NAMALWA (cell line): ENCODE data around the gene NAXE.
"Not testable (repeated sequence)": the region's sequence is repeated elsewhere in the genome, so short reads cannot be mapped to it uniquely, and the experiment has no call there.

ENCODE experiments used
- DNase-seq: peaks from one replicate; pipeline ENCODE4 v3.0.0-alpha.2; 2015; ENCODE audit warnings: low spot score

NAXE gene

DNA sequence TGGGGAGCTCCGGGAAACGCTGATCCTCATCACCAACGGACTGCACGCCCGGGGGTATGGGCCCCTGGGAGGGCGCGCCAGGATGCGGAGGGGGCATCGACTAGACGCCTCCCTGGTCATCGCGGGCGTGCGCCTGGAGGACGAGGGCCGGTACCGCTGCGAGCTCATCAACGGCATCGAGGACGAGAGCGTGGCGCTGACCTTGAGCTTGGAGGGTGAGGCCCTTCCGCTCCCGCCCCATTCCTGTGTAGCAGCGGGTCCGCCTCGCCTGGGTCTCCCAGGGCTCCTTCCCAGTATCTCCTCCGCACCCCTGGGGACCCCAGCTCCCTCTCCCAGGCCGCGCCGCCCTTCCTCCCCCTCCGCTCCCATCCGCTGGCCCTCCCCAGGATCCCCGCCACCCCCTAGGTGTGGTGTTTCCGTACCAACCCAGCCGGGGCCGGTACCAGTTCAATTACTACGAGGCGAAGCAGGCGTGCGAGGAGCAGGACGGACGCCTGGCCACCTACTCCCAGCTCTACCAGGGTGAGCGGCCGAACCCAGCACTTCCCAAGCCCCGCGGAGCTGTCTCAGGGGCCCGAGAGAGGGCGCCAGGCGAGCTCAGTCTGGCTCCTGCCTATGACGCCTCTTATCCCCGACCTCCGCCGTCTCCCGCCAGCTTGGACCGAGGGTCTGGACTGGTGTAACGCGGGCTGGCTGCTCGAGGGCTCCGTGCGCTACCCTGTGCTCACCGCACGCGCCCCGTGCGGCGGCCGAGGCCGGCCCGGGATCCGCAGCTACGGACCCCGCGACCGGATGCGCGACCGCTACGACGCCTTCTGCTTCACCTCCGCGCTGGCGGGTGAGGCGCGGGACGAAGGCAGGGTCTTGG lies 32.6 kb downstream of the NAXE start:
- DNase-seq, result no peak

DNA sequence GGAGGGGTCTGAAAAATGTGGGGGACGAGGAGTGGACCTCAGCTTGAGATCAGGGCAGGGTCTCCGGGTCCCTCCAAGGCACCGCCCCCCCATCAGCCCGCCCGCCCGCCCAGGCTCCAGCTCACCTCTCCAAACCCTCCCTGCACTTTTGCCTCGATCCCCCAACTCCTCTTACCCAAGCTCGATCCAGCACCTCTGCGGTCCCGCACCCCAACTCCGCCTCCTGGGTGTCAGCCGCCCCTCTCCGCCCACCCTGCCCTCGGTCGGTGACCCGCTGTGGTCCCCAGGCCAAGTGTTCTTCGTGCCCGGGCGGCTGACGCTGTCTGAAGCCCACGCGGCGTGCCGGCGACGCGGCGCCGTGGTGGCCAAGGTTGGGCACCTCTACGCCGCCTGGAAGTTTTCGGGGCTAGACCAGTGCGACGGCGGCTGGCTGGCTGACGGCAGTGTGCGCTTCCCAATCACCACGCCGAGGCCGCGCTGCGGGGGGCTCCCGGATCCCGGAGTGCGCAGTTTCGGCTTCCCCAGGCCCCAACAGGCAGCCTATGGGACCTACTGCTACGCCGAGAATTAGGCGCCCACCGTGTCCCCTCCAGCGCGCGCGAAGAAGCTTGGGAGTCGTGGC lies 33.3 kb downstream of the NAXE start:
- no peak for DNase-seq

DNA sequence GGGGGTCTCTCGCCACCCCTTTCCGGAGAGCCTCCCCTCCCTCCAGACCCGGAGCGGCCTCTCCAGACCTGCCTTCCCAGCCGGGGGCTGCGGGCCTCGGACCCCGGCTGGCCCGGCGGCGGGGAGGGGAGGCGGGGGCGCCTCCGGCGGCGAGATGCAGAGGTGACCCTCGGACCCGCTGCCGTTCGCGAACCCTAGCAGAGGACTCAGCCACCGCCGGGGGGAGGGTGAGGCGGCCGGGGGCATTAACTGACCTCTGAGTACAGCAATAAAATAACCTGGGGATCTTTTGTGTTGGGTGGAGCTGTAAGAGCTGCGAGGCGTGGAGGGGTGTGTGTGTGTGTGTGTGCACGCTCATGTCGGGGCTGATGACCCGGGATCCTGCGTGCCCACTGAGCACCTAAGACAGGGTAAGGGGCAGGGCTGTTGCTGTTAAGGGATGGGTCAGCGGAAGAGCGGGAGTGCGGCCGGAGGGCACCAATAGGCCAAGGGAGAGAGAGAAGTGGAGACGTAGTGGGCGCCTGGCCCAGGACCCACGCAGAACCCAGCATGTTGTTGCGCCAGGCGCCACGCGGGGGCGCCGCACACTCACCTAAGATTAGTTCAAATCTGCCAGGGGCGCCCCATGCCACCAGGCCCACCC lies 34.0 kb downstream of the NAXE start:
- DNase-seq, result peak; percentile 74

DNA sequence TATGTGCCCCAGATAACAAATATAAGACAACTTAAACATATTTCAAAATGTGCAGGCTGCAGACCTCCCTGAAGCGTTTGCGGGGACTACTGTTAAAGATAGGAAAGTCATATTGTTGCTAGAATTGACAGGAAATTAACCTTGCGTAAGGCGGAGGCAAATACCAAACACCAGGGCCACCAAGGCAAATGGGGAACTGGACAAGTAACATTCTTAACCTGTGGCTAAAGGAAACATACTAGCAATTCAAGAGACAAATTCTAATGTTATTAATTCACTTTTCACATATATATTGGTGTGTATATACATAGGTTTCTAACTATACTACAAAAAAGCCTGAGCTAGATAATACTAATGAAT lies 34.5 kb downstream of the NAXE start:
- no peak for DNase-seq

DNA sequence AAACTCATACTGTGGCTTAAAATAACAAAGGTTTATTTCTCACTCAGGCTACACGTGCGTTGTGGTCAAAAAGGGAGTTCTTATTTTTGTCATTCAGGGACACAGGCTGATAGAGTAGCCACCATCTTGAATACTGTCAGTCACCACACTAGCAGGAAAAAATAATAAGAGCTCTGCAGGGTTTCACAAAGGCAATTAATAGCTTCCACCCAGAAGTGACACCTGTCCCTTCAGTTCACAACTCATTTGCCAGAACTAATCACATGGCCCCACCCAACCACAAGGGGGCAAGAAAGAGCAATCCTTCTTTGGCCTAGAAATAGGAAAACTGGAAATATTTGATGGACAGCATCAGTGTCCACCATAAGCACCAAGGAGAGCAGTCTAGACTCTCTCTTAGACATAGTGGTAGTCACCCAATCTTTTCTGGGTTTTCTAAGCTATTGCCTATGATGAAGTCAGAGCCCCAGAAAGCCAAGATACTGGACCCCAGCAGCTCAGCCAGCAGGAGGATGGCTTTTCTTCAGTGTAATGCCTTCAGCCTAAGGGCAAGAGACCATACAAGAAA lies 35.8 kb downstream of the NAXE start:
- DNase-seq, result peak; percentile 87

DNA sequence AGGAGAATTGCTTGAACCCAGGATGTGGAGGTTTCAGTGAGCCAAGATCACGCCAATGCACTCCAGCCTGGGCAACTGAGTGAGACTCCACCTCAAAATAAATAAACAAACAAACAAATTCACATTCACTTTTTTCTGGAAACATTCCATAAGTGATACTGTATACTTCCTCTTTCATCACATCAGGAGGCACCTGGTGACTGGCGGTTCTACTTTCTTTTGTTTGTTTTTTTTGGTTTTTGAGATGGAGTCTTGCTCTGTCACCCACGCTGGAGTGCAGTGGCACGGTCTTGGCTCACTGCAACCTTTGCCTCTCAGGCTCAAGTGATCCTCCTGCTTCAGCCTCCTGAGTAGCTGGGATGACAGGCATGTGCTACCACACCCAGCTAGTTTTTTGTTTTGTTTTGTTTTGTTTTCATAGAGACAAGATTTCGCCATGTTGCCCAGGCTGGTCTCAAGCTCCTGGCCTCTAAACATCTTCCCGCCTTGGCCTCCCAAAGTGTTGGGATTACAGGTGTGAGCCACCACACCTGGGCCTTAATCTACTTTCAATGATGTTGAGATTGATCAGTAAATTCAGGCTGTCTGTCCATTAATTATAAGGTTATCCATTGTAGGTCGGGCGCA lies 38.4 kb downstream of the NAXE start:
- DNase-seq, result peak; percentile 46

DNA sequence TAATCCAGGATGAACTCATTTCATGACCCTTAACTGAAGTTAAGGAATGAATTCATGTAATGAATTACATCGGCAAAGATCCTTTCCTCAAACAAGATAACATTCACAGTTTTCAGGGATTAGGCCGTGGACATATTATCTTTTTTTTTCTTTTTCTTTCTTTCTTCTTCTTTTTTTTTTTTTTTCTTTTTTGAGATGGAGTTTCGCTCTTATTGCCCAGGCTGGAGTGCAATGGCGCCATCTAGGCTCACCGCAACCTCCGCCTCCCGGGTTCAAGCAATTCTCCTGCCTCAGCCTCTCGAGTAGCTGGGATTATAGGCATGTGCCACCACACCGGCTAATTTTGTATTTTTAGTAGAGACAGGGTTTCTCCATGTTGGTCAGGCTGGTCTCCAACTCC lies 39.6 kb downstream of the NAXE start:
- DNase-seq, result not testable (repeated sequence)

DNA sequence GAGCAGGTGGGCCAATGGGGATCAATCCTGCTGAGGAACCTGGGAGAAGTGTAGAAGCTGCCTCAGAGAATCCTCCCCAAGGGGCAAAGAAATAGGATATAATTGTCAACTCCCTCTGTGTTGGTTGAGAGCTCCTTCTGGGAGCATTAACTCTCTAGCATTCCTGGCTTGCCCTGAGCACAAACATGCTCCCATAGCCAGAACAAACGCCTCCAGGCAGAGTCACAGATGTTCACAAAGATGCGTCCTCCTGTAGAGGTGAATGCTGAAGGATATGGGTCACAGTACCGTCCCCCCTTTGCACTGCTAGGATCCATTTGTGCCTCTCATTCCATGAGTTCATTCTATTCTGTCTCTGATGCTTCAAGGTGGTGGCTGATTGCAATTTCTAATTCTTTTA lies 40.8 kb downstream of the NAXE start:
- DNase-seq, result no peak

DNA sequence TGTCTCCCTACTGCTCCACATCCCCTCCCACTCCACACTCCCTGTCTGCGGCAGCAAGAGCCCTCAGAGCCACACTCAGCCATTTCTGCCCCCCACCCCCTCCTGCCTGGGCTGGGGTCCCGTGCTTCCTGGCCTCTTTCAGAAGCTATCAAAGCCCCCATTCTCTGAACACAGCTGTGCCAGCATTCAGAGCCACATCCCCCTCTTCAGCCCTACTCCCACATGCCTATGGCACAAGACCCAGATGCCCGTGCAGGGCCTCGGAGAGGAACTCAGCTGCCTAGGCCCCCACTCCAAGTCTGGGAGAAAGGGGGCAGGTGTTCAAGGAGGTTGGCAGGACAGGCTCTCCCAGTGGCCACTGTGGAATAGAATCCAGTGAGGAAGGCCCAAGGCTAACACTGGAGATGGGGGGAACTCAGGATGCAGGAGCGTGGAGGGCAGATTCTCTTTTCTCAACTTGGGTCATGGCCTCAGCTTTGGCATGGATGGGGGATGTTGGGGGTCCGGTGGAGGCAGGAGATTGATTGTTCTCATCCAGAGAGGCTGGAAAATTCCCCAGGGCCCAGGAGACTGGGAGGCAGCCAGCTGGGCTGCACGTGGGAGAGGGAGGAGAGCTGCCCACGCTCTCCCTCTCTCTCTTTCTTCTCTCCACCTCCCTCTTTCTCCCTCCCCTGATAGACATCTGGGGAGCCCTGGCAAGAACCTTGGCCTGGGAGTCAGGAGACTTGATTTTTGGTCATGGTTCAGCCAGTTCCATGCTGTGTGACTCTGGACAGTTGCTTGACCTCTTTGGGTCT lies 46.8 kb downstream of the NAXE start:
- no peak for DNase-seq

DNA sequence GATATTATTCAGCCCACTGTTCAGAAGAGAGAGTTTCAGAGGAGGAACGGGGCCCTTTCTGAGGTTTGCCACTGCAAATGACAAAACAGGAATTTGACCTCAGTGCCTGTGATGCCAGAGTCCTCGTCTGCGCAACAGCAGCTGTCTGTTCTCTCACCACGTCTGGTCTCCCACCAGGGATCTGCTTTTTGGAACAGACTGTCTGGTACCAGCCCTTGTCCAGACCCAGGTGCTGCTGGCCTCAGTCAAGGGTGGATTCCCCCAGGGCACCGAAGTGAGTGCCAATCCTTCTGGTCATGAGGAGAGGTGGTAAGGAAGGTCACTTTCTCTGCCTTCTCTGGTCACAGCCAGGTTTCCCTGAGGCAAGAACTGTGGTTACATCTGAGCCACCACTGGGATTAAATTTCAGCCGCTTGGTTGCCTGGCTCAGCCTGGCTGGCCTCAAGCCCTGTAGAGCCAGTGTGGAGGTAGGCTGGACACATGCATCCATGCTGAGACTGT lies 48.1 kb downstream of the NAXE start:
- DNase-seq, result no peak

DNA sequence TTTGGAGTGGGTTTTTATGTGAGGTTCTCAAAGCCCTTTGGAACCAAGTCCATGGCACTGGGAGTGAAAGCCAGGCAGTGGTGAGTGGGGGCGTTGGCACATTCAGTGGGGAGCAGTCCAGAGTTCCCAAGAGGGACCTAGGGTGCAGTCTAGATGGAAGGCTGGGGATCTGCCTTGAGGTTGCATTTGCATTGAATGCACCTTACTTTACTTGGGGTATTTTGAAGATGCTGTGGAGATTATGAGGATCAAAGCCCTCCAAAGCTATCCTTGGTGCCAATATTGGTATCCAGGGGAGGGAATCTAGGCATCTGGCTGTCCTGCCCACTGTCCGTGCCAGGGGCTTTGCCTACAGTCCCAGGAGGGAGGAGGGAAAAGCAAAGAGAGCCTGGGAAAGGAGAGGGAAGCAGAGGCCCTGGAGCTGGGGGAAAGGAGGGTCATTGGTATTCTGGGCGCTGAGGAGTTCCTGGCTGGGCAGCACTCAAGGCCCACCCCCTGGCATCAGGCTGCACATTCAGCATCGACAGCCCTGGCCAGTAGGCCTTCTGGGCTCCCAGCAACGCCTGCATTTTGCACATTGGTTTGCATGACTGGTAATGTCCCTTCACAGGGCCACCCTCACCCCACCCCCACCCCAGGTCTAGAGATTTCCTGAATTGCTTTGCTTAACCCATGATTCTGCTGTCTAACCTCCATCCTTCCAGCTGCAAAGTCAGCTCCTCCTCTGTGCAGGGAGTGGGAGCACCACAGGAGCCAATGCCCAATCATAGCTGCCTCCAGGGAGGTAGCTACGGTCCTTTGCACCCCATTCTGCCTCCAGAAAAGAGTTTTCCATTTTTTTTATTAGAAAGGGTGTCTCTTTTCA lies 49.5 kb downstream of the NAXE start:
- DNase-seq, result no peak

DNA sequence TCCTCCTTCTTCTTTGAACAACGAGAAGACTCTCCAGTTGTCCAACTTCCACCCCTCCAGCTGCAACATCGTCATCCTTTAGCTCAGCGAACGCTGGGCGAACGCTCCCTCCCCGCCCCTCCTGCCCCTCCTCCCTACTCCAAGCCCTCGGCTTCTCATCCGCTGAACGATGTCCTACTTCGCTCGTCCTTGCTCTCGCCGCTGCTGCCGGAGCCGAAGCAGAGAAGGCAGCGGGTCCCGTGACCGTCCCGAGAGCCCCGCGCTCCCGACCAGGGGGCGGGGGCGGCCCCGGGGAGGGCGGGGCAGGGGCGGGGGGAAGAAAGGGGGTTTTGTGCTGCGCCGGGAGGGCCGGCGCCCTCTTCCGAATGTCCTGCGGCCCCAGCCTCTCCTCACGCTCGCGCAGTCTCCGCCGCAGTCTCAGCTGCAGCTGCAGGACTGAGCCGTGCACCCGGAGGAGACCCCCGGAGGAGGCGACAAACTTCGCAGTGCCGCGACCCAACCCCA lies 50.2 kb downstream of the NAXE start, which contains the start of gene BCAN:
BCAN (plus strand) TSS at position 357 of the 504 bp plus-strand sequence. CDS start 3,938 bp downstream, outside the sequence.
- no peak for DNase-seq

DNA sequence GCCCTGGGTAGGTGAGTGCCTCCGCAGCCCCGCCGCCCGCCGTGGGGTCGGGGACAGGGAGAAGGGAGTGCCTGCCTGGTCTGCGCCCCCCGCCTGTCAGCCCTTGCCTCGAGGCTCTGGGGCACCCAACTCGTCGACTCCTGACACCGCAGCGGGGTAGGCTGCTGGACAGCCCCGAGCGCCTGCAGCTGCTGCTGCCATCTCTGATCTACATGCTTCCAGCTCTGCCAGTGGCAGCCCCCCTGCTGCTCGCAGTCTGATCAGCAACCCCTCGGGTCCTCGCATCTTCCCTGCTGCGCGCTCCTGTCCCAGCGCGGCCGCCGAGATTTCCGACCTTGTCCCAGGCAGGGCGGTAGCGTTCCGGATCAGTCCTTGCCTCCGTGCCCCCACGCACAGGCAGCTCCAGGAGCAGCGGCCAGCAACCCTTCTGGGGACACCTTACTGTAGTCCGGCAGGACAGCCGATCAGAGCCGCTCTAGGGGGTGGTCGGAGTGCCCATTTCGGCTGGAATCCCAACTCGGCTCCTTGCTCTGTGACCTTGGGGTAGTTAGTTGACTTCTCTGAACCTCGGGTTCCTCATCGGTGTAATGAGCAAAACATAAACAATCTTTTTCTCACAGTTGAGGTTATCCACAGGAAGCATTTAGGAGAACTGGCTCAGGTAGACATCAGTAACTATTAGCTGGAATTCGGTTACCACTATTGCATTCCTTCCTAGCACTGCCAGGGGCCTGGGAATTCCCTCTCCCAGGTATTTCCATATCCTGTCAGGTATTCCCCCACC lies 50.9 kb downstream of the NAXE start:
- no peak for DNase-seq

DNA sequence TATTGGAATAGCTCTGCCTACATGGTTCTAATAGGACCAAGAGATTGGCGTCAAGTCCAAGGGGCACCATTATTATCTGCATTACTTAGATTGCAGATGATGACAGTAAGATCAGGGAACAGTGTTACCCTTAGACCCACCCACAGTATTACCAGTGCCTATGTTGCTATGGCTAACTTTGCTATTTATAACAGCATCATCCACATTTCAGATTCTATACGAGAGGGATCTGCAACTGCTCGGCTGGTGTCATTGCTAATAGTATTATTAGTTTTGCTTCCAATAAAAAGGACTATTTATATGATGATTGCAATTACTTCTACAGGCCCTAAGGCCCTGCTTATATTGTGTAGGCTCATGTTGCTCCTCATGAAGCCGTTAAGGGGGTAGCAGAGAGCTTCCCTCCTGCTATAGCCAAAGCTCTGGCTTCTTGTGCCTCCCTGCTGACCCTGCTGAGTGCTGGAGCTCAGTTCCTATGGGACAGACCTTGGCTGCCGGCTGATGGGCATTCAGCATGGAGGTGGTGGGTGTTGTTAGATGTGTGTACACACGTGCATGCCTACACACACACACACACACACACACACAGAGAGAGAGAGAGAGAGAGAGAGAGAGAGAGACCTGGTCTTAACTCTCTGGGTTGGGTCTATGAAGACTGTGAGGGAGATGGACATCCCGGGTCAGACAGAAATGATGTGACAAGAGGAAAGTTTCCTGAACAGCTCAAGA lies 51.6 kb downstream of the NAXE start:
- DNase-seq, result no peak

DNA sequence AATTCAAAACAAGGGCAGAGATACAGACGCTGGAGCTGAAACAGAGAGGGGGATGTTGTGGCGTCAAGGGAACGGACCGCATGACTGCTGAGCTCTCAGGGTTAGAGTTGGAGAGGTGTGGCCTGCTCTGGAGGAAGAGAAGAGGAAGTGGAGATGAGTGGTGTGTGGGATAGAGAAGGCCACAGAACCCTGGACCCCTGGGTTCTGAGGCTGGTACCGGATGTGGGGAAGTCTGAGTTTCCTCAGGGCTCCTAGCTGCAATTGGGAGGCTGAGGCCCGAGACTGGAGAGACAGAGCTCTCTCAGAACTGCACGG lies 52.2 kb downstream of the NAXE start:
- DNase-seq, result no peak
